ENCODE data around the gene TCP11L1. TPM values are rescaled to one million over a fixed set of nuclear protein-coding genes. Genes with fewer than 3 reads are reported as not detected.

Gene TCP11L1
- total and polyA plus RNA-seq, 2 of the 8 experiments (the other 6 are each of a cell fraction or from before 2014, with no cell fraction given): 10.9 to 23.1 TPM

DNA sequence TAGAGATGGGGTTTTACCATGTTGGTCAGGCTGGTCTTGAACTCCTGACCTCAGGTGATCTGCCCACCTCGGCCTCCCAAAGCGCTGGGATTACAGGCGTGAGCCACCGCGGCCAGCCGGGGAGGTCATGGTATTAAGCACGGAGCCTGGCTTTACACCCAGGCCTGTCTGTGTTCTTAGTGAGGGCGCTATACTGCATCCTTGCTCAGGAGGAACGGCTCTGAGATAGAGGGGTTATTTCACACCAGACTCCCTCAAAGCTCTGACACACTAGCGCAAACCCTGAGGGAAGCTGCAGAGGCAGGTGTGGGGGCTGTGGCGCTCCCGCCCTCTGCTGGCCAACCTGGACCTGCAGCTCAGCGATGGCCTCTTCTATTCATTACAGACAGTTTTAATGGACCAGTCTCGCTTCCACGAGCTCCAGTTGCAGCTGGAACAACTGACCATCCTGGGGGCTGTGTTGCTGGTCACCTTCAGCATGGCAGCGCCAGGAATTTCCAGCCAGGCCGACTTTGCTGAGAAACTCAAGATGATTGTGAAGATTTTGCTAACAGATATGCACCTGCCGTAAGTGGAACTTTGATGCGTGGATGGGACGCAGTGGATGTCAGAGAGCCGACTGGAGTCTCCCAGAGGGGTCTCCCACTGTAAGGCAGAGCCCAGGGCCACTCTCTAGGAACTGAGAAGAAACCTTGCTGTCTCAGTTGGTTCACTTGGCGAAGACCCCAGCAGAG, 26.2 kb downstream of the TCP11L1 start (continued):
- peak; percentile 24; the same call in 1 of the 2 replicates for TF ChIP-seq TAF1 (IDR thresholded peaks at IDR 0.05; ENCODE audit: low read depth, low read length)
- TF ChIP-seq TCF12 (IDR thresholded peaks at IDR 0.05; ENCODE audit: low read depth, low read length): 0 out of 2 replicates have a peak, but pooled peaks have one; percentile 57
- peak; percentile 73; the same call in 1 of the 2 replicates for TF ChIP-seq YY1 (IDR thresholded peaks at IDR 0.05; ENCODE audit: low read depth, low read length)
